AG04450 (cell line): Measurements from ENCODE around the gene SLC7A7. TPM values are rescaled to one million over a fixed set of nuclear protein-coding genes. Genes with fewer than 3 reads are reported as not detected.

Experiments used
- CTCF ChIA-PET: fragments of 300-600, 350-600 bp; formaldehyde crosslinking; extraction: SDS; loops from one replicate; lab custom pipeline; 2022; ENCODE audit warnings: antibody characterized with exemption, inconsistent platforms; lab: Charles Lee
- POLR2A ChIA-PET: fragments of 350-600 bp; formaldehyde crosslinking; extraction: SDS; loops from one replicate; lab custom pipeline; 2021; ENCODE audit warnings: antibody characterized with exemption, inconsistent platforms; lab: Yijun Ruan, JAX
- DNase-seq: peaks from one replicate; pipeline ENCODE4 v3.0.0-alpha.2; 2011; ENCODE audit warnings: low read depth, low spot score
- H3K27ac ChIP-seq: one replicate; pipeline ENCODE4 v1.5.1; 2012; ENCODE audit warnings: low read depth, low read length, control low read depth
- H3K27me3 ChIP-seq: one replicate; pipeline ENCODE4 v1.6.0; 2012; ENCODE audit warnings: low read length; ENCODE audit not compliant: control insufficient read depth, insufficient read depth
- H3K4me3 ChIP-seq: 2 replicates; pipeline ENCODE4 v1.5.1; 2011; ENCODE audit warnings: mild to moderate bottlenecking, low read depth, low read length, control low read depth
- H3K9me3 ChIP-seq: 2 replicates; pipeline ENCODE4 v1.5.1; 2012; ENCODE audit warnings: low read length; ENCODE audit not compliant: control insufficient read depth, insufficient read depth
- CTCF ChIP-seq: IDR thresholded peaks from 2 replicates; pipeline ENCODE4 v1.5.1; 2011; ENCODE audit warnings: low read depth, low read length, control low read depth, inconsistent platforms
- polyA plus RNA-seq: library from polyadenylated mRNA; depleted of rRNA; stranded (reverse); fragments of >200 nt; gene quantifications from 2 replicates; pipeline ENCODE4 v1.2.3, GENCODE V29; 2011

Gene SLC7A7
- polyA plus RNA-seq, 1 experiment, result 7.7 TPM

- ChIA-PET POLR2A (interaction anchor here (0.6 kb wide), 1 partner anchor 241 kb away, joined by 3 read pairs; no protein-coding TSS in a partner anchor), CTCF (no interaction called here)
- DNase-seq, result no peak
- H3K27ac ChIP-seq, result no peak overlapping the region
- no peak for TF ChIP-seq CTCF
- no peaks in the 10 kb centered on the region for H3K27me3 ChIP-seq
- H3K4me3 ChIP-seq, result no peak overlapping the region
- no peaks in the 10 kb centered on the region for H3K9me3 ChIP-seq
These were observed 12.2 kb downstream of the SLC7A7 start for GRCh38 chr14:22802860-22803686.

GRCh38 chr14:22801716-22802115 lies 13.5 kb downstream of the SLC7A7 start:
- ChIA-PET POLR2A (no interaction called here), CTCF (no interaction called here)
- Histone ChIP-seq H3K9me3 (no peaks in the 10 kb centered on the region), H3K27ac (no peak overlapping the region), H3K27me3 (peaks cover 5% of the 10 kb centered on the region), H3K4me3 (no peak overlapping the region)
- no peak for TF ChIP-seq CTCF
- DNase-seq, result no peak

GRCh38 chr14:22800346-22800745 lies 14.9 kb downstream of the SLC7A7 start:
- no peak for DNase-seq
- Histone ChIP-seq H3K27ac (no peak overlapping the region), H3K4me3 (no peak overlapping the region), H3K27me3 (peaks cover 10% of the 10 kb centered on the region), H3K9me3 (0 out of 2 replicates have a peak, but pooled peaks cover 6% of the 10 kb centered on the region)
- ChIA-PET POLR2A (no interaction called here), CTCF (interaction anchor here (0.9 kb wide), 1 partner anchor 243 kb away, joined by 3 read pairs; no protein-coding TSS in a partner anchor)
- TF ChIP-seq CTCF, result no peak

GRCh38 chr14:22798528-22798927 lies 16.7 kb downstream of the SLC7A7 start:
- peaks cover 10% of the 10 kb centered on the region for H3K27me3 ChIP-seq
- no peak for DNase-seq
- H3K27ac ChIP-seq, result no peak overlapping the region
- POLR2A ChIA-PET, result no interaction called here
- TF ChIP-seq CTCF, result no peak
- H3K4me3 ChIP-seq, result no peak overlapping the region
- 0 out of 2 replicates have a peak, but pooled peaks cover 6% of the 10 kb centered on the region for H3K9me3 ChIP-seq
- CTCF ChIA-PET, result no interaction called here
